Gastrocnemius medialis (tissue), 4 donors: ENCODE results near the gene TMEM18.

Source experiments
- CTCF ChIP-seq, 5 experiments: fragments of 450-650 bp in 3 of 5; fragments of 200-600 bp in 2 of 5; sonication (generic) in 2 of 5; IDR thresholded peaks in 4 of 5; conservative IDR thresholded peaks in 1 of 5; 1 replicate in 4 of 5; 2 replicates in 1 of 5; pipeline ENCODE4 v1.5.1; 2016 to 2019; ENCODE audit warnings: antibody characterized with exemption in 5 of 5, mild to moderate bottlenecking in 3 of 5, moderate library complexity in 3 of 5
- POLR2A ChIP-seq, 2 donors: fragments of 450-650 bp; IDR thresholded peaks; one replicate each; pipeline ENCODE4 v1.6.1; 2017; ENCODE audit warnings: antibody characterized with exemption in 2 of 2, mild to moderate bottlenecking in 2 of 2, moderate library complexity in 2 of 2

- TF ChIP-seq CTCF (IDR thresholded peaks at IDR 0.05 in 4 of 5, conservative IDR thresholded peaks at IDR 0.05 in 1 of 5) (no peak), POLR2A (IDR thresholded peaks at IDR 0.05) (no peak)
Measured at GRCh38 chr2:688504-689076, 11.4 kb upstream of the TMEM18 start.
